NCI-H748 treated with DMSO at 0.1 percent for 48 hours (cell line): ENCODE measurements around the gene SRRM4.
A peak's percentile ranks its signal among the peaks of the same experiment; 100 is the strongest.

ENCODE experiments used
- DNase-seq: peaks from one replicate; lab custom pipeline; 2025; lab: John Stamatoyannopoulos, UW

The SRRM4 gene

GRCh38 chr12:119169150-119169549 lies 187.8 kb downstream of the SRRM4 start:
- DNase-seq = no peak

GRCh38 chr12:119171291-119171690 lies 189.9 kb downstream of the SRRM4 start:
- DNase-seq = no peak

GRCh38 chr12:119171691-119172425 lies 190.5 kb downstream of the SRRM4 start:
- no peak for DNase-seq

- no peak for DNase-seq
Measured at GRCh38 chr12:119175081-119175480, 193.7 kb downstream of the SRRM4 start.

- DNase-seq = peak; percentile 61
Measured at GRCh38 chr12:119176267-119177055, 195.1 kb downstream of the SRRM4 start.

GRCh38 chr12:119177056-119177325 lies 195.7 kb downstream of the SRRM4 start:
- no peak for DNase-seq

- DNase-seq = no peak
Measured at GRCh38 chr12:119177724-119178380, 196.5 kb downstream of the SRRM4 start.

- DNase-seq = peak; percentile 14
Measured at GRCh38 chr12:119178544-119179334, 197.4 kb downstream of the SRRM4 start, which contains the start of gene HSPB8. Gene HSPB8 (plus strand): TSS chr12:119178931. CDS start chr12:119179313, 382 bp downstream.

GRCh38 chr12:119179335-119180021 lies 198.1 kb downstream of the SRRM4 start:
- no peak for DNase-seq

- DNase-seq = no peak
Measured at GRCh38 chr12:119180380-119181040, 199.2 kb downstream of the SRRM4 start.

- no peak for DNase-seq
Measured at GRCh38 chr12:119181202-119181601, 199.9 kb downstream of the SRRM4 start.

GRCh38 chr12:119181944-119182343 lies 200.6 kb downstream of the SRRM4 start:
- DNase-seq = no peak

GRCh38 chr12:119182701-119183493 lies 201.6 kb downstream of the SRRM4 start:
- no peak for DNase-seq

- DNase-seq = no peak
Measured at GRCh38 chr12:119183942-119184695, 202.8 kb downstream of the SRRM4 start.

- DNase-seq = no peak
Measured at GRCh38 chr12:119195256-119195655, 213.9 kb downstream of the SRRM4 start.

- no peak for DNase-seq
Measured at GRCh38 chr12:119198440-119198839, 217.1 kb downstream of the SRRM4 start.

- no peak for DNase-seq
Measured at GRCh38 chr12:119200601-119201000, 219.3 kb downstream of the SRRM4 start.

- DNase-seq = no peak
Measured at GRCh38 chr12:119201789-119202543, 220.6 kb downstream of the SRRM4 start.

GRCh38 chr12:119202544-119202943 lies 221.2 kb downstream of the SRRM4 start:
- no peak for DNase-seq
